ENCODE measurements around the gene HCN4.

GRCh38 chr15:73388256-73388781 lies 19.6 kb upstream of the HCN4 start:
- TF ChIP-seq CTCF (IDR thresholded peaks at IDR 0.05) (no peak), POLR2A (IDR thresholded peaks at IDR 0.05) (no peak)

All from thyroid gland (tissue), 4 donors.